ENCODE measurements around the gene MESP2. TPM values are rescaled to one million over a fixed set of nuclear protein-coding genes. Genes with fewer than 3 reads are reported as not detected.
A peak's percentile ranks its signal among the peaks of the same experiment; 100 is the strongest.

The MESP2 gene
- total and polyA plus RNA-seq, 3 experiments from 2014 or later = not detected

- no peaks in the 10 kb centered on the region for H3K4me1 Mint-ChIP-seq
Measured at GRCh38 chr15:89802231-89802928, 26.2 kb downstream of the MESP2 start.

GRCh38 chr15:89802986-89803824 is 27.1 kb downstream of the MESP2 start:
- Histone ChIP-seq H3K36me3 (ENCODE audit: insufficient read depth, low read length) (no peaks in the 10 kb centered on the region), H3K9me3 (ENCODE audit: low read length) (no peaks in the 10 kb centered on the region), H3K27me3 (ENCODE audit: insufficient read depth, low read length, poor library complexity, severe bottlenecking) (no peaks in the 10 kb centered on the region), H3K27ac (ENCODE audit: low read depth, low read length) (no peak overlapping the region), H3K4me3 (ENCODE audit: low read length) (no peak overlapping the region), H3K4me1 (ENCODE audit: insufficient read depth, low read length) (no peaks in the 10 kb centered on the region)
- H3K27me3 Mint-ChIP-seq = peaks cover 3 to 17% of the 10 kb centered on the region in 2 donors
- no peak for DNase-seq
- H3K4me1 Mint-ChIP-seq = no peaks in the 10 kb centered on the region
- no peaks in the 10 kb centered on the region for H3K36me3 Mint-ChIP-seq
- no peak overlapping the region for H3K4me3 Mint-ChIP-seq
- no peaks in the 10 kb centered on the region for H3K9me3 Mint-ChIP-seq
- POLR2A ChIA-PET = no interaction called here
- no peak overlapping the region for H3K27ac Mint-ChIP-seq
- CTCF ChIA-PET = no interaction called here

More at GRCh38 chr15:89802231-89802928, 26.2 kb downstream of the MESP2 start:
- peaks cover 3 to 17% of the 10 kb centered on the region in 2 donors for H3K27me3 Mint-ChIP-seq
- no peak for DNase-seq
- no peaks in the 10 kb centered on the region for H3K9me3 Mint-ChIP-seq
- POLR2A ChIA-PET = no interaction called here
- Histone ChIP-seq H3K9me3 (ENCODE audit: low read length) (no peaks in the 10 kb centered on the region), H3K36me3 (ENCODE audit: insufficient read depth, low read length) (no peaks in the 10 kb centered on the region), H3K27ac (ENCODE audit: low read depth, low read length) (no peak overlapping the region), H3K4me1 (ENCODE audit: insufficient read depth, low read length) (no peaks in the 10 kb centered on the region), H3K4me3 (ENCODE audit: low read length) (no peak overlapping the region), H3K27me3 (ENCODE audit: insufficient read depth, low read length, poor library complexity, severe bottlenecking) (no peaks in the 10 kb centered on the region)
- H3K27ac Mint-ChIP-seq = no peak overlapping the region
- H3K36me3 Mint-ChIP-seq = no peaks in the 10 kb centered on the region
- no peak overlapping the region for H3K4me3 Mint-ChIP-seq
- CTCF ChIA-PET = no interaction called here

- no peaks in the 10 kb centered on the region for H3K9me3 ChIP-seq (ENCODE audit: low read length)
- no peaks in the 10 kb centered on the region for H3K36me3 ChIP-seq (ENCODE audit: insufficient read depth, low read length)
- ChIA-PET CTCF (no interaction called here), POLR2A (no interaction called here)
- Mint-ChIP-seq H3K9me3 (no peaks in the 10 kb centered on the region), H3K4me1 (no peaks in the 10 kb centered on the region), H3K27me3 (peaks cover 3 to 17% of the 10 kb centered on the region in 2 donors), H3K4me3 (no peak overlapping the region), H3K36me3 (no peaks in the 10 kb centered on the region), H3K27ac (no peak overlapping the region)
- H3K4me1 ChIP-seq (ENCODE audit: insufficient read depth, low read length) = no peaks in the 10 kb centered on the region
- no peak overlapping the region for H3K27ac ChIP-seq (ENCODE audit: low read depth, low read length)
- no peak for DNase-seq
- no peak overlapping the region for H3K4me3 ChIP-seq (ENCODE audit: low read length)
- H3K27me3 ChIP-seq (ENCODE audit: insufficient read depth, low read length, poor library complexity, severe bottlenecking) = no peaks in the 10 kb centered on the region
Measured at GRCh38 chr15:89803941-89804800, 28.0 kb downstream of the MESP2 start.

GRCh38 chr15:89805241-89806209 is 29.4 kb downstream of the MESP2 start:
- ChIA-PET POLR2A (no interaction called here), CTCF (no interaction called here)
- H3K9me3 Mint-ChIP-seq = no peaks in the 10 kb centered on the region

GRCh38 chr15:89806210-89806558 is 30.1 kb downstream of the MESP2 start:
- ChIA-PET CTCF (no interaction called here), POLR2A (no interaction called here)
- Histone ChIP-seq H3K36me3 (ENCODE audit: insufficient read depth, low read length) (no peaks in the 10 kb centered on the region), H3K27me3 (ENCODE audit: insufficient read depth, low read length, poor library complexity, severe bottlenecking) (no peaks in the 10 kb centered on the region), H3K27ac (ENCODE audit: low read depth, low read length) (no peak overlapping the region), H3K9me3 (ENCODE audit: low read length) (no peaks in the 10 kb centered on the region), H3K4me3 (ENCODE audit: low read length) (no peak overlapping the region), H3K4me1 (ENCODE audit: insufficient read depth, low read length) (no peaks in the 10 kb centered on the region)
- Mint-ChIP-seq H3K4me1 (no peaks in the 10 kb centered on the region), H3K27ac (no peak overlapping the region), H3K36me3 (peaks cover 0 to 2% (median 0%) of the 10 kb centered on the region in 3 donors), H3K4me3 (no peak overlapping the region), H3K9me3 (no peaks in the 10 kb centered on the region), H3K27me3 (peaks cover 5 to 19% of the 10 kb centered on the region in 2 donors)
- DNase-seq = peak in 1 of 5 donors; percentile 8

More at GRCh38 chr15:89805241-89806209, 29.4 kb downstream of the MESP2 start:
- no peak overlapping the region for H3K4me3 Mint-ChIP-seq
- DNase-seq = peak in 1 of 5 donors; percentile 41
- no peak overlapping the region for H3K27ac ChIP-seq (ENCODE audit: low read depth, low read length)
- no peak overlapping the region for H3K4me3 ChIP-seq (ENCODE audit: low read length)
- H3K4me1 Mint-ChIP-seq = no peaks in the 10 kb centered on the region
- H3K4me1 ChIP-seq (ENCODE audit: insufficient read depth, low read length) = no peaks in the 10 kb centered on the region
- no peaks in the 10 kb centered on the region for H3K36me3 ChIP-seq (ENCODE audit: insufficient read depth, low read length)
- peaks cover 0 to 1% (median 0%) of the 10 kb centered on the region in 3 donors for H3K36me3 Mint-ChIP-seq
- no peaks in the 10 kb centered on the region for H3K9me3 ChIP-seq (ENCODE audit: low read length)
- no peaks in the 10 kb centered on the region for H3K27me3 ChIP-seq (ENCODE audit: insufficient read depth, low read length, poor library complexity, severe bottlenecking)
- peaks cover 5 to 17% of the 10 kb centered on the region in 2 donors for H3K27me3 Mint-ChIP-seq
- no peak overlapping the region for H3K27ac Mint-ChIP-seq

GRCh38 chr15:89806559-89807550 is 30.7 kb downstream of the MESP2 start:
- Histone ChIP-seq H3K4me1 (ENCODE audit: insufficient read depth, low read length) (no peaks in the 10 kb centered on the region), H3K27ac (ENCODE audit: low read depth, low read length) (no peak overlapping the region), H3K27me3 (ENCODE audit: insufficient read depth, low read length, poor library complexity, severe bottlenecking) (no peaks in the 10 kb centered on the region), H3K9me3 (ENCODE audit: low read length) (no peaks in the 10 kb centered on the region), H3K4me3 (ENCODE audit: low read length) (no peak overlapping the region), H3K36me3 (ENCODE audit: insufficient read depth, low read length) (no peaks in the 10 kb centered on the region)
- POLR2A ChIA-PET = no interaction called here
- DNase-seq = peak in 1 of 5 donors; percentile 41
- Mint-ChIP-seq H3K27ac (no peak overlapping the region), H3K27me3 (peaks cover 6 to 20% of the 10 kb centered on the region in 2 donors), H3K9me3 (no peaks in the 10 kb centered on the region), H3K4me1 (no peaks in the 10 kb centered on the region), H3K36me3 (peaks cover 0 to 3% (median 2%) of the 10 kb centered on the region in 3 donors), H3K4me3 (no peak overlapping the region)
- CTCF ChIA-PET = no interaction called here

GRCh38 chr15:89807689-89808088 is 31.6 kb downstream of the MESP2 start:
- POLR2A ChIA-PET = no interaction called here
- H3K27ac Mint-ChIP-seq = no peak overlapping the region
- Histone ChIP-seq H3K36me3 (ENCODE audit: insufficient read depth, low read length) (no peaks in the 10 kb centered on the region), H3K4me1 (ENCODE audit: insufficient read depth, low read length) (no peaks in the 10 kb centered on the region), H3K27me3 (ENCODE audit: insufficient read depth, low read length, poor library complexity, severe bottlenecking) (no peaks in the 10 kb centered on the region), H3K9me3 (ENCODE audit: low read length) (no peaks in the 10 kb centered on the region), H3K27ac (ENCODE audit: low read depth, low read length) (no peak overlapping the region), H3K4me3 (ENCODE audit: low read length) (no peak overlapping the region)
- H3K4me3 Mint-ChIP-seq = no peak overlapping the region
- peaks cover 9 to 19% of the 10 kb centered on the region in 2 donors for H3K27me3 Mint-ChIP-seq
- DNase-seq = no peak
- CTCF ChIA-PET = no interaction called here
- H3K4me1 Mint-ChIP-seq = no peaks in the 10 kb centered on the region
- H3K9me3 Mint-ChIP-seq = no peaks in the 10 kb centered on the region
- peaks cover 0 to 3% (median 2%) of the 10 kb centered on the region in 3 donors for H3K36me3 Mint-ChIP-seq

All from CD8-positive, alpha-beta memory T cell (primary cell).